H1 (cell line): ENCODE results near the gene NOS1AP.

Source experiments
- CREB1 ChIP-seq: IDR thresholded peaks from 2 replicates; pipeline ENCODE4 v1.6.1; 2012; ENCODE audit warnings: inconsistent platforms
- CTCF ChIP-seq, 3 experiments: IDR thresholded peaks; 1 replicate in 2 of 3; 2 replicates in 1 of 3; pipeline versions ENCODE4 v1.5.1 to v1.6.1; 2011; ENCODE audit warnings: low read length in 3 of 3, mild to moderate bottlenecking in 3 of 3, inconsistent platforms in 2 of 3, low read depth in 1 of 3, moderate library complexity in 1 of 3; ENCODE audit not compliant: insufficient read depth in 1 of 3; ENCODE audit errors: control extremely low read depth in 1 of 3
- EGR1 ChIP-seq: IDR thresholded peaks from 2 replicates; pipeline ENCODE4 v1.6.1; 2011; ENCODE audit warnings: low read depth, low read length, borderline replicate concordance
- EP300 ChIP-seq, 2 experiments: IDR thresholded peaks; 1 replicate in 1 of 2; 2 replicates in 1 of 2; pipeline ENCODE4 v1.6.1; 2011 to 2012; ENCODE audit warnings: low read depth in 2 of 2, low read length in 2 of 2, mild to moderate bottlenecking in 2 of 2, borderline replicate concordance in 1 of 2, inconsistent platforms in 1 of 2, moderate library complexity in 1 of 2
- EZH2 ChIP-seq: fragments of 200-600 bp; sonication (generic); IDR thresholded peaks from 2 replicates; pipeline ENCODE4 v1.7.1; 2012; ENCODE audit warnings: low read depth, mild to moderate bottlenecking, moderate library complexity, low read length, inconsistent platforms; ENCODE audit not compliant: severe bottlenecking
- HDAC6 ChIP-seq: IDR thresholded peaks from one replicate; pipeline ENCODE4 v1.7.1; 2012; ENCODE audit warnings: low read depth, mild to moderate bottlenecking, inconsistent platforms, low read length, moderate library complexity
- JUN ChIP-seq: IDR thresholded peaks from 2 replicates; pipeline ENCODE4 v1.6.1; 2011; ENCODE audit warnings: low read depth, mild to moderate bottlenecking, improper control_type of control experiment, low read length
- POLR2A ChIP-seq, 2 experiments: IDR thresholded peaks; 1 replicate in 1 of 2; 2 replicates in 1 of 2; pipeline ENCODE4 v1.6.1; 2011; ENCODE audit warnings: low read depth in 2 of 2, low read length in 2 of 2, mild to moderate bottlenecking in 2 of 2; ENCODE audit errors: control extremely low read depth in 1 of 2
- POLR2AphosphoS5 ChIP-seq: IDR thresholded peaks from 2 replicates; pipeline ENCODE4 v1.6.1; 2011; ENCODE audit warnings: low read depth, low read length
- RFX5 ChIP-seq: IDR thresholded peaks from 2 replicates; pipeline ENCODE4 v1.6.1; 2011; ENCODE audit warnings: low read depth, low read length, improper control_type of control experiment, borderline replicate concordance
- USF2 ChIP-seq: IDR thresholded peaks from 2 replicates; pipeline ENCODE4 v1.6.1; 2011; ENCODE audit warnings: low read length, improper control_type of control experiment
- ZNF274 ChIP-seq: IDR thresholded peaks from 2 replicates; pipeline ENCODE4 v1.7.0; 2012; ENCODE audit warnings: low read length, borderline replicate concordance; ENCODE audit errors: extremely low read depth
- TF ChIP-seq, protein P1 (sequence below): IDR thresholded peaks from 2 replicates; pipeline ENCODE4 v1.6.1; 2012; ENCODE audit warnings: inconsistent platforms

- TF ChIP-seq CTCF (IDR thresholded peaks at IDR 0.05; ENCODE audit: control extremely low read depth in 1 of 3, insufficient read depth in 1 of 3, low read depth in 1 of 3, low read length in 3 of 3), result 0 out of 4 replicates have a peak, but pooled peaks of 1 of the 3 experiments have one; percentile 5
- peak; percentile 57; the same call in 1 of the 2 replicates for TF ChIP-seq CREB1
- peak; percentile 60 for TF ChIP-seq EZH2
- TF ChIP-seq USF2, result no peak
- no peak for TF ChIP-seq RFX5
- no peak for TF ChIP-seq EP300 (IDR thresholded peaks at IDR 0.05; ENCODE audit: borderline replicate concordance in 1 of 2, low read depth in 2 of 2, low read length in 2 of 2)
- TF ChIP-seq, protein P1, sequence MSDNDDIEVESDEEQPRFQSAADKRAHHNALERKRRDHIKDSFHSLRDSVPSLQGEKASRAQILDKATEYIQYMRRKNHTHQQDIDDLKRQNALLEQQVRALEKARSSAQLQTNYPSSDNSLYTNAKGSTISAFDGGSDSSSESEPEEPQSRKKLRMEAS, result no peak
- no peak for TF ChIP-seq JUN
- TF ChIP-seq HDAC6, result no peak
- TF ChIP-seq POLR2A (IDR thresholded peaks at IDR 0.05; ENCODE audit: control extremely low read depth in 1 of 2, low read depth in 2 of 2, low read length in 2 of 2), result peak in 1 of 2 experiments; percentile 59; a peak in 2 of 3 replicates
- peak; percentile 57; the same call in 1 of the 2 replicates for TF ChIP-seq POLR2AphosphoS5
- TF ChIP-seq EGR1, result no peak
- no peak for TF ChIP-seq ZNF274
Measured at GRCh38 chr1:162023547-162024501, 45.7 kb upstream of the NOS1AP start, which contains the start of gene OLFML2B.
